HepG2 (cell line): ENCODE measurements around the gene ARMH3. TPM values are rescaled to one million over a fixed set of nuclear protein-coding genes. Genes with fewer than 3 reads are reported as not detected.

Experiments used
- JUND ChIP-seq: sonication (generic); formaldehyde crosslinking; IDR thresholded peaks from 2 replicates; pipeline ENCODE4 v1.8.0; 2022; ENCODE audit warnings: mild to moderate bottlenecking, missing genetic modification reagents
- MEIS1 ChIP-seq: sonication (generic); formaldehyde crosslinking; IDR thresholded peaks from 2 replicates; pipeline ENCODE4 v1.9.0; 2021; ENCODE audit warnings: mild to moderate bottlenecking, missing genetic modification reagents, moderate library complexity, borderline replicate concordance
- NFATC3 ChIP-seq: sonication (generic); formaldehyde crosslinking; IDR thresholded peaks from 2 replicates; pipeline ENCODE4 v1.5.1; 2020; ENCODE audit warnings: mild to moderate bottlenecking, missing genetic modification reagents
- REPIN1 ChIP-seq: sonication (generic); formaldehyde crosslinking; IDR thresholded peaks from 2 replicates; pipeline ENCODE4 v1.8.0; 2022; ENCODE audit warnings: missing genetic modification reagents, low read depth, mild to moderate bottlenecking, borderline replicate concordance
- RFX3 ChIP-seq: IDR thresholded peaks from 2 replicates; pipeline ENCODE4 v1.6.1; 2016; ENCODE audit warnings: missing biosample characterization, missing genetic modification reagents
- SPEN ChIP-seq: sonication (generic); formaldehyde crosslinking; IDR thresholded peaks from 2 replicates; pipeline ENCODE4 v1.5.1; 2020; ENCODE audit warnings: low read depth, mild to moderate bottlenecking, missing genetic modification reagents
- U2AF2 ChIP-seq: fragments of 200-400 bp; formaldehyde crosslinking; IDR thresholded peaks from 2 replicates; pipeline ENCODE4 v1.6.1; 2017; ENCODE audit warnings: low read depth, mild to moderate bottlenecking, low read length
- ZNF264 ChIP-seq: sonication (generic); formaldehyde crosslinking; IDR thresholded peaks from 2 replicates; pipeline ENCODE4 v1.4.0; 2020; ENCODE audit warnings: missing genetic modification reagents
- ZNF329 ChIP-seq: sonication (generic); formaldehyde crosslinking; IDR thresholded peaks from 2 replicates; pipeline ENCODE4 v1.9.0; 2021; ENCODE audit warnings: low read depth, mild to moderate bottlenecking, missing genetic modification reagents
- polyA plus RNA-seq, 8 experiments: library from polyadenylated mRNA; depleted of rRNA in 3 of 8; stranded (reverse) in 7 of 8; unstranded in 1 of 8; fragments of >200 nt; fragmentation: Illumina TruSeq in 4 of 8; extraction: Trizol in 4 of 8; gene quantifications; 2 replicates each; pipeline versions ENCODE4 v1.2.1 to v1.2.3, GENCODE V29; 2011 to 2016; ENCODE audit warnings: low read depth in 4 of 8, missing spikeins in 1 of 8, mixed read lengths in 1 of 8; ENCODE audit not compliant: insufficient read depth in 1 of 8
- total RNA-seq, 5 experiments: library from RNA; depleted of rRNA; stranded (reverse); fragments of >200 nt; fragmentation: Illumina TruSeq; extraction: Trizol; gene quantifications; 2 replicates each; pipeline ENCODE4 v1.2.3, GENCODE V29; 2016; ENCODE audit warnings: low read depth in 1 of 5
- TF ChIP-seq, protein P1 (sequence below): sonication (generic); formaldehyde crosslinking; IDR thresholded peaks from 2 replicates; pipeline ENCODE4 v1.5.1; 2020; ENCODE audit warnings: mild to moderate bottlenecking, missing genetic modification reagents, borderline replicate concordance
- TF ChIP-seq, protein P2 (sequence below): sonication (generic); formaldehyde crosslinking; IDR thresholded peaks from 2 replicates; pipeline ENCODE4 v1.5.0; 2020; ENCODE audit warnings: mild to moderate bottlenecking, missing genetic modification reagents
- TF ChIP-seq, protein P3 (sequence below): IDR thresholded peaks from 2 replicates; pipeline ENCODE4 v1.6.1; 2012; ENCODE audit warnings: low read length, improper control_type of control experiment
- TF ChIP-seq, protein P4 (sequence below): sonication (generic); formaldehyde crosslinking; IDR thresholded peaks from 2 replicates; pipeline ENCODE4 v1.5.0; 2020; ENCODE audit warnings: missing genetic modification reagents
- TF ChIP-seq, protein P5 (sequence below): sonication (generic); formaldehyde crosslinking; IDR thresholded peaks from 2 replicates; pipeline ENCODE4 v1.4.0; 2020; ENCODE audit warnings: missing genetic modification reagents

The ARMH3 gene
- total and polyA plus RNA-seq, 2 of the 13 experiments (the other 11 are each of a cell fraction or from before 2014, with no cell fraction given) = 8.4 to 16.9 TPM

DNA sequence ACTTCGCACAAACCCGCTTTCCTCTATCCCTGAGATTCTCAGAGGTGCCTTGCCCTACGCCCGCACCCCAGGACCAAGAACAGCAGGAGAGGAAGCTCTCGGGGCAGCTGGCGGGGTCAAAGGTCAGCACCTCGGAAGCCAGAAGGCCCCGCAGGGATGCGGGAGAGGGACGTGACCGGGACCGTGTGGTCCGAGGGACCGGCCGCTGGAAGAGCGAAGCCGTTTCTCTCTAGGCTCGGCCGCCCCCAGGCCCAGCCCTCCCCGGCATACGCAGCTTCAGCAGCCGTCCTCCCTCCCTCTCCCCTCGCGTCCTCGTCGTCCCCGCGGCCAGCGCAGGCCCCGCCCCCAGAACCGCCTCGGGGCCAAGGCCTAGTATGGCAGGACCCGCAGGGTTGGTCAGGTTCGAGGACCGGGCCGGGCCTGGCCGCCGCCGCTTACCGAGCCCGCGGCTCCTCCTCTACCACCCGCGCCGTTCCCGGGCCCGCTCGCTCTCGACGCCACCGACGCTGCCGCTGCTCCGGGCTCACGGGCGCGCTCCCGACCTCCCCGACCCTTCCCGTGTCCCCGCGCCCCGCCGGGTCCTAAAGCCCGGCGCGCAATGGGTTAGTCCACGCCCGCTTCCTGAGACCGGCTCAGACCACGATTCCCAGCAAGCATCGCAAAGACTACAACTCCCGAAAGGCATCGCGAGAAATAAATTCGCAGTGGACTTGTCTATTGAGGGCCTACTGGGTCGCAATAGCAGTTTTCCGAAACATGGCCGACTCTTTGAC lies at the start of gene ARMH3 (continued):
- TF ChIP-seq, protein P1, sequence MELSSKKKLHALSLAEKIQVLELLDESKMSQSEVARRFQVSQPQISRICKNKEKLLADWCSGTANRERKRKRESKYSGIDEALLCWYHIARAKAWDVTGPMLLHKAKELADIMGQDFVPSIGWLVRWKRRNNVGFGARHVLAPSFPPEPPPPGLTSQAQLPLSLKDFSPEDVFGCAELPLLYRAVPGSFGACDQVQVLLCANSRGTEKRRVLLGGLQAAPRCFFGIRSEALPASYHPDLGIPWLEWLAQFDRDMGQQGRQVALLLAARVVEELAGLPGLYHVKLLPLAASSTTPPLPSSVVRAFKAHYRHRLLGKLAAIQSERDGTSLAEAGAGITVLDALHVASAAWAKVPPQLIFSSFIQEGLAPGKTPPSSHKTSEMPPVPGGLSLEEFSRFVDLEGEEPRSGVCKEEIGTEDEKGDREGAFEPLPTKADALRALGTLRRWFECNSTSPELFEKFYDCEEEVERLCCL (CRISPR knock-in tag) = no peak
- TF ChIP-seq MEIS1 (0 out of 2 replicates have a peak, but pooled peaks have one; percentile 25), U2AF2 (no peak), RFX3 (no peak), ZNF264 (CRISPR knock-in tag) (peak; percentile 73), SPEN (CRISPR knock-in tag) (peak; percentile 87), JUND (CRISPR knock-in tag) (peak; percentile 65; the same call in 1 of the 2 replicates), REPIN1 (CRISPR knock-in tag) (peak; percentile 90; the same call in 1 of the 2 replicates), NFATC3 (CRISPR knock-in tag) (no peak), ZNF329 (0 out of 2 replicates have a peak, but pooled peaks have one; percentile 81)
- TF ChIP-seq, protein P2, sequence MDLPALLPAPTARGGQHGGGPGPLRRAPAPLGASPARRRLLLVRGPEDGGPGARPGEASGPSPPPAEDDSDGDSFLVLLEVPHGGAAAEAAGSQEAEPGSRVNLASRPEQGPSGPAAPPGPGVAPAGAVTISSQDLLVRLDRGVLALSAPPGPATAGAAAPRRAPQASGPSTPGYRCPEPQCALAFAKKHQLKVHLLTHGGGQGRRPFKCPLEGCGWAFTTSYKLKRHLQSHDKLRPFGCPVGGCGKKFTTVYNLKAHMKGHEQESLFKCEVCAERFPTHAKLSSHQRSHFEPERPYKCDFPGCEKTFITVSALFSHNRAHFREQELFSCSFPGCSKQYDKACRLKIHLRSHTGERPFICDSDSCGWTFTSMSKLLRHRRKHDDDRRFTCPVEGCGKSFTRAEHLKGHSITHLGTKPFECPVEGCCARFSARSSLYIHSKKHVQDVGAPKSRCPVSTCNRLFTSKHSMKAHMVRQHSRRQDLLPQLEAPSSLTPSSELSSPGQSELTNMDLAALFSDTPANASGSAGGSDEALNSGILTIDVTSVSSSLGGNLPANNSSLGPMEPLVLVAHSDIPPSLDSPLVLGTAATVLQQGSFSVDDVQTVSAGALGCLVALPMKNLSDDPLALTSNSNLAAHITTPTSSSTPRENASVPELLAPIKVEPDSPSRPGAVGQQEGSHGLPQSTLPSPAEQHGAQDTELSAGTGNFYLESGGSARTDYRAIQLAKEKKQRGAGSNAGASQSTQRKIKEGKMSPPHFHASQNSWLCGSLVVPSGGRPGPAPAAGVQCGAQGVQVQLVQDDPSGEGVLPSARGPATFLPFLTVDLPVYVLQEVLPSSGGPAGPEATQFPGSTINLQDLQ (CRISPR knock-in tag) = 0 out of 2 replicates have a peak, but pooled peaks have one; percentile 71
- TF ChIP-seq, protein P3, sequence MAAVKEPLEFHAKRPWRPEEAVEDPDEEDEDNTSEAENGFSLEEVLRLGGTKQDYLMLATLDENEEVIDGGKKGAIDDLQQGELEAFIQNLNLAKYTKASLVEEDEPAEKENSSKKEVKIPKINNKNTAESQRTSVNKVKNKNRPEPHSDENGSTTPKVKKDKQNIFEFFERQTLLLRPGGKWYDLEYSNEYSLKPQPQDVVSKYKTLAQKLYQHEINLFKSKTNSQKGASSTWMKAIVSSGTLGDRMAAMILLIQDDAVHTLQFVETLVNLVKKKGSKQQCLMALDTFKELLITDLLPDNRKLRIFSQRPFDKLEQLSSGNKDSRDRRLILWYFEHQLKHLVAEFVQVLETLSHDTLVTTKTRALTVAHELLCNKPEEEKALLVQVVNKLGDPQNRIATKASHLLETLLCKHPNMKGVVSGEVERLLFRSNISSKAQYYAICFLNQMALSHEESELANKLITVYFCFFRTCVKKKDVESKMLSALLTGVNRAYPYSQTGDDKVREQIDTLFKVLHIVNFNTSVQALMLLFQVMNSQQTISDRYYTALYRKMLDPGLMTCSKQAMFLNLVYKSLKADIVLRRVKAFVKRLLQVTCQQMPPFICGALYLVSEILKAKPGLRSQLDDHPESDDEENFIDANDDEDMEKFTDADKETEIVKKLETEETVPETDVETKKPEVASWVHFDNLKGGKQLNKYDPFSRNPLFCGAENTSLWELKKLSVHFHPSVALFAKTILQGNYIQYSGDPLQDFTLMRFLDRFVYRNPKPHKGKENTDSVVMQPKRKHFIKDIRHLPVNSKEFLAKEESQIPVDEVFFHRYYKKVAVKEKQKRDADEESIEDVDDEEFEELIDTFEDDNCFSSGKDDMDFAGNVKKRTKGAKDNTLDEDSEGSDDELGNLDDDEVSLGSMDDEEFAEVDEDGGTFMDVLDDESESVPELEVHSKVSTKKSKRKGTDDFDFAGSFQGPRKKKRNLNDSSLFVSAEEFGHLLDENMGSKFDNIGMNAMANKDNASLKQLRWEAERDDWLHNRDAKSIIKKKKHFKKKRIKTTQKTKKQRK = no peak
- TF ChIP-seq, protein P4, sequence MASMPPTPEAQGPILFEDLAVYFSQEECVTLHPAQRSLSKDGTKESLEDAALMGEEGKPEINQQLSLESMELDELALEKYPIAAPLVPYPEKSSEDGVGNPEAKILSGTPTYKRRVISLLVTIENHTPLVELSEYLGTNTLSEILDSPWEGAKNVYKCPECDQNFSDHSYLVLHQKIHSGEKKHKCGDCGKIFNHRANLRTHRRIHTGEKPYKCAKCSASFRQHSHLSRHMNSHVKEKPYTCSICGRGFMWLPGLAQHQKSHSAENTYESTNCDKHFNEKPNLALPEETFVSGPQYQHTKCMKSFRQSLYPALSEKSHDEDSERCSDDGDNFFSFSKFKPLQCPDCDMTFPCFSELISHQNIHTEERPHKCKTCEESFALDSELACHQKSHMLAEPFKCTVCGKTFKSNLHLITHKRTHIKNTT (CRISPR knock-in tag) = no peak
- TF ChIP-seq, protein P5, sequence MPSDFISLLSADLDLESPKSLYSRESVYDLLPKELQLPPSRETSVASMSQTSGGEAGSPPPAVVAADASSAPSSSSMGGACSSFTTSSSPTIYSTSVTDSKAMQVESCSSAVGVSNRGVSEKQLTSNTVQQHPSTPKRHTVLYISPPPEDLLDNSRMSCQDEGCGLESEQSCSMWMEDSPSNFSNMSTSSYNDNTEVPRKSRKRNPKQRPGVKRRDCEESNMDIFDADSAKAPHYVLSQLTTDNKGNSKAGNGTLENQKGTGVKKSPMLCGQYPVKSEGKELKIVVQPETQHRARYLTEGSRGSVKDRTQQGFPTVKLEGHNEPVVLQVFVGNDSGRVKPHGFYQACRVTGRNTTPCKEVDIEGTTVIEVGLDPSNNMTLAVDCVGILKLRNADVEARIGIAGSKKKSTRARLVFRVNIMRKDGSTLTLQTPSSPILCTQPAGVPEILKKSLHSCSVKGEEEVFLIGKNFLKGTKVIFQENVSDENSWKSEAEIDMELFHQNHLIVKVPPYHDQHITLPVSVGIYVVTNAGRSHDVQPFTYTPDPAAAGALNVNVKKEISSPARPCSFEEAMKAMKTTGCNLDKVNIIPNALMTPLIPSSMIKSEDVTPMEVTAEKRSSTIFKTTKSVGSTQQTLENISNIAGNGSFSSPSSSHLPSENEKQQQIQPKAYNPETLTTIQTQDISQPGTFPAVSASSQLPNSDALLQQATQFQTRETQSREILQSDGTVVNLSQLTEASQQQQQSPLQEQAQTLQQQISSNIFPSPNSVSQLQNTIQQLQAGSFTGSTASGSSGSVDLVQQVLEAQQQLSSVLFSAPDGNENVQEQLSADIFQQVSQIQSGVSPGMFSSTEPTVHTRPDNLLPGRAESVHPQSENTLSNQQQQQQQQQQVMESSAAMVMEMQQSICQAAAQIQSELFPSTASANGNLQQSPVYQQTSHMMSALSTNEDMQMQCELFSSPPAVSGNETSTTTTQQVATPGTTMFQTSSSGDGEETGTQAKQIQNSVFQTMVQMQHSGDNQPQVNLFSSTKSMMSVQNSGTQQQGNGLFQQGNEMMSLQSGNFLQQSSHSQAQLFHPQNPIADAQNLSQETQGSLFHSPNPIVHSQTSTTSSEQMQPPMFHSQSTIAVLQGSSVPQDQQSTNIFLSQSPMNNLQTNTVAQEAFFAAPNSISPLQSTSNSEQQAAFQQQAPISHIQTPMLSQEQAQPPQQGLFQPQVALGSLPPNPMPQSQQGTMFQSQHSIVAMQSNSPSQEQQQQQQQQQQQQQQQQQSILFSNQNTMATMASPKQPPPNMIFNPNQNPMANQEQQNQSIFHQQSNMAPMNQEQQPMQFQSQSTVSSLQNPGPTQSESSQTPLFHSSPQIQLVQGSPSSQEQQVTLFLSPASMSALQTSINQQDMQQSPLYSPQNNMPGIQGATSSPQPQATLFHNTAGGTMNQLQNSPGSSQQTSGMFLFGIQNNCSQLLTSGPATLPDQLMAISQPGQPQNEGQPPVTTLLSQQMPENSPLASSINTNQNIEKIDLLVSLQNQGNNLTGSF (CRISPR knock-in tag) = 0 out of 2 replicates have a peak, but pooled peaks have one; percentile 41
